ENCODE data around the gene HAUS6.

The HAUS6 gene

GRCh38 chr9:19020886-19021455 is 81.7 kb downstream of the HAUS6 start:
- Histone ChIP-seq H3K27ac (no peak overlapping the region), H3K4me3 (no peak overlapping the region)
- TF ChIP-seq CTCF (IDR thresholded peaks at IDR 0.05): no peak
- DNase-seq (ENCODE audit: low spot score): no peak

GRCh38 chr9:19018201-19018600 is 84.5 kb downstream of the HAUS6 start:
- no peak for DNase-seq (ENCODE audit: low spot score)
- H3K27ac ChIP-seq: no peak overlapping the region
- no peak overlapping the region for H3K4me3 ChIP-seq
- TF ChIP-seq CTCF (IDR thresholded peaks at IDR 0.05): no peak

- TF ChIP-seq CTCF (IDR thresholded peaks at IDR 0.05): no peak
- DNase-seq (ENCODE audit: low spot score): no peak
- no peak overlapping the region for H3K27ac ChIP-seq
- H3K4me3 ChIP-seq: no peak overlapping the region
These were observed 93.2 kb downstream of the HAUS6 start for GRCh38 chr9:19009391-19009965.

Measured in coronary artery (tissue), 2 donors.